DND-41 (cell line): ENCODE measurements around the gene OLFML2A.

Source experiments
- CTCF ChIP-seq: IDR thresholded peaks from 2 replicates; pipeline ENCODE4 v1.5.1; 2012; ENCODE audit warnings: borderline replicate concordance, low read length, moderate library complexity, mild to moderate bottlenecking; ENCODE audit not compliant: poor library complexity, severe bottlenecking; ENCODE audit errors: extremely low read depth
- EZH2 ChIP-seq: IDR thresholded peaks from 3 replicates; pipeline ENCODE4 v1.6.1; 2012; ENCODE audit warnings: borderline replicate concordance, low read depth, mild to moderate bottlenecking, moderate library complexity, low read length, inconsistent platforms; ENCODE audit not compliant: severe bottlenecking

GRCh38 chr9:124733964-124734740, 42.8 kb upstream of the OLFML2A start:
- TF ChIP-seq CTCF (no peak), EZH2 (no peak)
